GM12801 (cell line): ENCODE measurements around the gene CSF2.

Source experiments
- TF ChIP-seq, protein P1 (sequence below): IDR thresholded peaks from one replicate; pipeline ENCODE4 v1.5.1; 2011; ENCODE audit warnings: control low read depth; ENCODE audit not compliant: insufficient read length; ENCODE audit errors: extremely low read depth

CSF2 gene

DNA sequence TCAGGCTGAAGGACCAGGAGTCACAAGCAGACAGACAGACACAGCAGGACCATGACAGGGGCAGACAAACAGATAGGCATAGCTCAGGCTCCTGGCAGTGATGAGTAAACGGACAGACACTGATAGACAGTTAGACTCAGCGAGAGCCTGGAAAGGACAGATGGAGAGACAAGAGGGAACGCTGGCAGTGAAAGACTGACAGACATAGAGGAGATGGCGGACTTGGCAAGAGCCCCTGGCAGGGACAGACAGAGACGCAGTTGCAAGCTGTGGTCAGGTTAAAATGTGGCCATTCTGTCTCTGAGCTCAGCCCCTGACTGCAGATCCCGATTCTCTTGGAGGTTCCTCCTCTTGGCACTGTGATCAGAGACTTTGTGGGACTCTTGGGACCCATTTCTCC, 13.6 kb downstream of the CSF2 start:
- TF ChIP-seq, protein P1, sequence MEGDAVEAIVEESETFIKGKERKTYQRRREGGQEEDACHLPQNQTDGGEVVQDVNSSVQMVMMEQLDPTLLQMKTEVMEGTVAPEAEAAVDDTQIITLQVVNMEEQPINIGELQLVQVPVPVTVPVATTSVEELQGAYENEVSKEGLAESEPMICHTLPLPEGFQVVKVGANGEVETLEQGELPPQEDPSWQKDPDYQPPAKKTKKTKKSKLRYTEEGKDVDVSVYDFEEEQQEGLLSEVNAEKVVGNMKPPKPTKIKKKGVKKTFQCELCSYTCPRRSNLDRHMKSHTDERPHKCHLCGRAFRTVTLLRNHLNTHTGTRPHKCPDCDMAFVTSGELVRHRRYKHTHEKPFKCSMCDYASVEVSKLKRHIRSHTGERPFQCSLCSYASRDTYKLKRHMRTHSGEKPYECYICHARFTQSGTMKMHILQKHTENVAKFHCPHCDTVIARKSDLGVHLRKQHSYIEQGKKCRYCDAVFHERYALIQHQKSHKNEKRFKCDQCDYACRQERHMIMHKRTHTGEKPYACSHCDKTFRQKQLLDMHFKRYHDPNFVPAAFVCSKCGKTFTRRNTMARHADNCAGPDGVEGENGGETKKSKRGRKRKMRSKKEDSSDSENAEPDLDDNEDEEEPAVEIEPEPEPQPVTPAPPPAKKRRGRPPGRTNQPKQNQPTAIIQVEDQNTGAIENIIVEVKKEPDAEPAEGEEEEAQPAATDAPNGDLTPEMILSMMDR: no peak

DNA sequence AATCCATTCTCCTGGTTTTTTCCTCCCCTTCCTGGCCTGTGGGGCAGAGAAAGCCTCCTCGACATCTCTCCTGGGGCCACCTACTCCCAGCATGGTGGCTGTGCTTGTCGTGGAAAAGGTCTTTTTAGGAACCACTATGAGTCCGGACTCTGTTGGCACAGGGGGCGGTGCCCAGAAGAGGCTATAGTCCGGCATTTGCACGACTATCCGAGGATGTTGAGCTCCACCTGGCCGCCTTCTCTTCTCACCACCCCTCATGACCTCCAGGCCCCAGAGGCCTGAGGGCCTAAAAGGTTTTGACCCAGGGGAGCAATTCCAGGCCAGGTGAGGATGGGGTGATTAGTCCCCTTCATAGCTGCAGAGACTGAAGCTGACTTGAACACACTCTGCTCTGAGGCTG, 14.1 kb downstream of the CSF2 start:
- TF ChIP-seq, protein P1: no peak

DNA sequence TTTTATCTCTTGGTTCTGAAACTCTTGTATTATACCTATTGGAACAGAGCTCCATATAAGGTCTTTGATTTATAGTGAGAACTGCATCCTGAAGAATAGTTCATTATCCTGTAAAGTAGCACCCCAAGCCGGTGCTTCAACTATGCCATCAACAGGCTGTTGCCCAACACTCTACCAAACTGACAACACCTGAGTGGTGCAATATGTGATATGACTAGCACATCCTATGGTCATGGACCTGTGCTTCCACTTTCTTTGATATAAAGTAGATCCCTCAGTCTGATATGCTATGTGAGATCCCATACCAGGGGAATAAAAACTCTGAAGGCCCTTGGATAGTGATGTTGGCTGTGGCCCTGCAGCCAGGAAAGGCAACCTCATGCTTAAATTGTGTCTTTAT, 15.8 kb downstream of the CSF2 start:
- TF ChIP-seq, protein P1: no peak

DNA sequence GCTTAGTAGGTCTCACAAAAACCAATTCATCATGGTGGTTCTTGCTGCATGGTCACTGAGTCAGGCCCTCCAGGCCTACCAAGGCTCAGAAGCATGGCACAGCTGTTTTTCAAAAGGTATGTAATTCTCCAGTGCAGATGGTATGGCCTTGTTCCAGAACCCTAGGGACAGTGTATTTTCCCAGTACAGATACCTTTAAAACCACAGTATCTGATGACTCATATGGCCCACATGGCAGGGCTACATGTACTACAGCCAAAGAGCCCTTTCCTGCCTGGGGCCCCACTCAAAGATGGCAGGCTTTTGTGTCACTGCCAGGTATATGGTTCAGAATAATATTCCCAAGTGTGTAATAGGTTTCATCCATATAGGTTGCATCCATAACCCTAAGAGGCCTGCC, 16.5 kb downstream of the CSF2 start:
- TF ChIP-seq, protein P1: no peak

DNA sequence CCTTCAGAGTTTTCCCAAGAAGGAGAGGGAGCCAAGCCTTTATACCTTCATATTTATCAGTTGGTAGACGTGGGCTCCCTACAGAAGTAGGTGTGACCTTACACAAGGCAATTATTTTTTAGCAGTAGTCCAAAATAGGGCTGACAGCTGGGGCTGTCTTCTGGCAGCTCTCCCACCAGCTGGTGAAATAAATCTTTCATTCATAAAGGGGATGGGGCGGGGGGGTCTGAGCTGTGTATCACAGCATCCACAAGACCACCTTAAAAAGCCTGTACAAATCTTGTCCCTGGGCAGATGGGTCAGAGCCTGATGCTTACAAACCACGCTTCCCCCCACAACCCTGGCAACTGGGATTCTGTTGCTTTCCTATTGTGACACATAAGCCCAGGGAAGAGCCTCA, 19.7 kb downstream of the CSF2 start:
- TF ChIP-seq, protein P1: no peak

DNA sequence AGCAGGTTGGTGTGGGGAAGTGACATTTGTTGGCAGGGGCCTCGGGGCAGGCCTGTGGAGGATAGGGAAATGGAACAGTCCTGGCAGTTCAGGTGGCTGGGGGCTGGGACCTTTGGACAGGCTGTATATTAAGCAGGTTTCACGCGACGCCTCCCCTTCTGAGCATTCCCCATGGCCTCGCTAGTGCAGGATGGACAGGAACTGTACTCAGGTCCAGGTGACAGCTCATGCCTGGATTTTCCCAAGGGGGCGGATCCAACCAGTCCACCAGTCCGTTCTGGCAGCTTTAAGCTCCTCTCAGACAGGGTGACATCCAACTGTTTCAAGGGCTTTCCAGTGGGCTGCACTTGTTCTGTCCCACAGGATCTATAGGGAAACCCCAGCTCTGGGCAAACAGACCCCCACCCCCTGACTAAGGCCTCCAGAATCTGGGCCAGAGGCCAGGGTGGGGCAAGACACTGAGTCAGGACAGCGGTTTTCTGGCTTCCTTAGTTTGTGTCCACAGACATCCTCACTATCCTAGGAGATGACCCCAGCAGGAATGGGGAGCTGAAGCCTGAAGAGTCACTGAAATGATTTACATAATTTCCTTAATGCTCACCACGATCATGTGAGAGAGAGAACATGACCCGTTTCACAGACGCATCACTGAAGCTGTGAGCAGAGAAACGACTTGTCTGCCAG, 20.9 kb downstream of the CSF2 start:
- TF ChIP-seq, protein P1: no peak

DNA sequence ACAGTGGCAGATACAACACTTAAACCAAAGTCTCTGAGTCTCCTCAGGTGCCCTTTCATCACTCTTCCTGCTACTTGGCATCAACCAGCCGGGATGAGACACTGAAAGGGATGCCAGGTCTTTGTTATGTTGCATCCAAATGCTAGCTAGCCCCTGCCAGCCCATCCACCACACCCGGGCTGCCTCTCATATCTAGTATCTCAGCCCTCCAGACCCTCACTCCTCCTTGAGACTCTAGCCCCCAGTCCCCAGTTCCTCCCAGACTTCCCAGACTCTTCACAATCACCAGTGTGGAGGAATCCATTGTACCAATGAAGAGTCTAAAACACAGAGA, 21.5 kb downstream of the CSF2 start:
- TF ChIP-seq, protein P1: no peak
